ENCODE data around the gene VSNL1. TPM values are rescaled to one million over a fixed set of nuclear protein-coding genes. Genes with fewer than 3 reads are reported as not detected.

VSNL1 gene
- total and polyA plus RNA-seq, 11 donors: 2.6 to 26.3 (median 19.3) TPM

GRCh38 chr2:17657759-17658158 is 117.3 kb downstream of the VSNL1 start:
- no peak for DNase-seq
- H3K27me3 ChIP-seq: no peaks in the 10 kb centered on the region
- peaks cover 0 to 4% (median 0%) of the 10 kb centered on the region in 12 donors for H3K4me1 ChIP-seq
- TF ChIP-seq CTCF (IDR thresholded peaks at IDR 0.05) (no peak), POLR2A (IDR thresholded peaks at IDR 0.05) (no peak)
- WGBS, 4 donors: 96 to 98% (median 97%) methylated on average over 4 of the region's 4 CpGs
- intact Hi-C loops (cut with DNase I): no loop called here
- no peak overlapping the region for H3K4me3 ChIP-seq
- no peak for ATAC-seq
- H3K9me3 ChIP-seq: no peaks in the 10 kb centered on the region
- peaks cover 0 to 26% (median 11%) of the 10 kb centered on the region in 9 donors for H3K36me3 ChIP-seq
- H3K27ac ChIP-seq: no peak overlapping the region

GRCh38 chr2:17658251-17658843 is 117.9 kb downstream of the VSNL1 start:
- intact Hi-C loops (cut with DNase I): no loop called here
- WGBS, 4 donors: 84 to 94% (median 91%) methylated on average over 6 of the region's 6 CpGs
- TF ChIP-seq POLR2A (IDR thresholded peaks at IDR 0.05): no peak
- TF ChIP-seq CTCF (IDR thresholded peaks at IDR 0.05): no peak
- ATAC-seq (no peak), DNase-seq (no peak)
- no peak overlapping the region for H3K27ac ChIP-seq
- H3K27me3 ChIP-seq: no peaks in the 10 kb centered on the region
- no peak overlapping the region for H3K4me3 ChIP-seq
- peaks cover 0 to 31% (median 14%) of the 10 kb centered on the region in 9 donors for H3K36me3 ChIP-seq
- peaks cover 0 to 6% (median 0%) of the 10 kb centered on the region in 12 donors for H3K4me1 ChIP-seq
- H3K9me3 ChIP-seq: no peaks in the 10 kb centered on the region

DNA sequence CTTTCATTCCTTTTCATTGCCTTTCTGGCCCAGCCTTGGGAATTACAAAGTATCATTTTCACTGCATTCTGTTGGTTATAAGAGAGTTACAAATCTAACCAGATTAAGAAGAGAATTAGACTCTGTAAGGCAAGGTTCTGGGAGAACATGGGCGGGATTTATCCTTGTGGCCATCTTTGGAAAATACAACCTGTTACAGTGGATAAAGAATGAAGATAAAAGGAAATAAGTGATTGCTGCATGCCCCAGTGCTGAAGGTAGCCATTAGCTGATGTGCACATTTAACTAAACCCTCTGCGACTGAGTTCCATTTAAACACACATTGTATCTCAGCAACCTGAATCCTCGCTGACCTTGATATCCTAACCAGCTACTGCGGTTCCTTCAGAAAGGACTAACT is 119.7 kb downstream of the VSNL1 start:
- H3K9me3 ChIP-seq: no peaks in the 10 kb centered on the region
- DNase-seq (no peak), ATAC-seq (no peak)
- intact Hi-C loops (cut with DNase I): loop anchor here in 3 of 10 donors (5.0 to 10.0 kb wide), 3 partner anchors 118 to 345 kb away; partner anchors contain the start of gene VSNL1 (in 1 of the 3)
- H3K27me3 ChIP-seq: no peaks in the 10 kb centered on the region
- H3K27ac ChIP-seq: no peak overlapping the region
- H3K4me3 ChIP-seq: no peak overlapping the region
- peaks cover 0 to 43% (median 33%) of the 10 kb centered on the region in 9 donors for H3K36me3 ChIP-seq
- 74 to 97% (median 92%) methylated on average over 4 of the region's 4 CpGs for WGBS, 4 donors
- TF ChIP-seq POLR2A (IDR thresholded peaks at IDR 0.05) (no peak), CTCF (IDR thresholded peaks at IDR 0.05) (no peak)
- H3K4me1 ChIP-seq: peaks cover 0 to 6% (median 0%) of the 10 kb centered on the region in 12 donors

DNA sequence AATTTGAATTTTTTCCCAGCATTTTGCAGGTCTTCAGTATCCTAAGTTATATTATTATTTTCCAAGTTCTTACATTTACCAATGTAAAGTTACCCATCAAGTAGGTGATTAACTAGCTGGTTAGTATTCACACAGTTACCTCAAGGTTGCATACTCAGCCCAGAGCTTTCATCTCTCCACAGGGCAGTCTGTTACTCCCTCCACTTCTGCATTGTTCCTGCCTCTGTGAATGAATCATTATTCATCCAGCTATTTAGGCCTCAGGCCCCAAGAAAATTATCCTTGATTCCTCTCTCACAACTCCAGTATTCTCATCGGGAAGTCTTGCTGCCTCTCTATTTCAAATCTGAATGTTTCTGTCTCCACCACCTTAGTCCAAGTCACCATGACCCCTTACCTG is 121.0 kb downstream of the VSNL1 start:
- H3K27me3 ChIP-seq: no peaks in the 10 kb centered on the region
- no peak overlapping the region for H3K4me3 ChIP-seq
- 91 to 97% (median 96%) methylated on average over 1 of the region's 1 CpG for WGBS, 4 donors
- ATAC-seq (no peak), DNase-seq (no peak)
- intact Hi-C loops (cut with DNase I): loop anchor here in 3 of 10 donors (5.0 to 10.0 kb wide), 3 partner anchors 119 to 347 kb away; partner anchors contain the start of gene VSNL1 (in 1 of the 3)
- no peaks in the 10 kb centered on the region for H3K9me3 ChIP-seq
- H3K27ac ChIP-seq: no peak overlapping the region
- H3K4me1 ChIP-seq: peaks cover 0 to 6% (median 0%) of the 10 kb centered on the region in 12 donors
- no peak for TF ChIP-seq CTCF (IDR thresholded peaks at IDR 0.05)
- no peak for TF ChIP-seq POLR2A (IDR thresholded peaks at IDR 0.05)
- H3K36me3 ChIP-seq: peaks cover 0 to 55% (median 42%) of the 10 kb centered on the region in 9 donors
